K562 (cell line): ENCODE data around the gene RBMXL3. TPM values are rescaled to one million over a fixed set of nuclear protein-coding genes. Genes with fewer than 3 reads are reported as not detected.

Source experiments
- ATAC-seq: fragments of 200-7000 bp; cut with Tn5 transposase; 3 replicates; pipeline ENCODE4 v1.9.1; 2020; ENCODE audit warnings: moderate library complexity
- BruUV-seq: library from RNA; stranded (reverse); fragments of 400-500 nt; replicated peaks from 2 replicates; lab custom pipeline; 2021; lab: Mats Ljungman, UMichigan
- CTCF ChIA-PET: fragments of 300-600 bp; formaldehyde crosslinking; extraction: SDS; loops from one replicate; lab custom pipeline; 2021; ENCODE audit warnings: low intra/inter-chr PET ratio; lab: Yijun Ruan, JAX
- POLR2A ChIA-PET: fragments of 300-600, 350-650 bp; sonication (Branson Sonifier 250); formaldehyde crosslinking; extraction: SDS; loops from one replicate; lab custom pipeline; 2021; ENCODE audit warnings: antibody characterized with exemption, inconsistent platforms; lab: Yijun Ruan, JAX
- DNase-seq, 4 experiments: peaks; one replicate each; pipeline versions ENCODE4 v3.0.0 to v3.0.0-alpha.2; 2011 to 2018; ENCODE audit warnings: low spot score in 3 of 4, mixed read lengths in 3 of 4; ENCODE audit errors: extremely low read depth in 1 of 4
- FAIRE-seq: peaks from 2 replicates; lab custom pipeline; 2011; peaks lifted over from hg19 to GRCh38; lab: Jason Lieb, UNC
- H2AFZ ChIP-seq: 2 replicates; pipeline ENCODE4 v1.6.0; 2011; ENCODE audit warnings: low read depth, low read length, control low read depth, inconsistent platforms
- H3K27ac ChIP-seq: fragments of 200-600 bp; 3 replicates; pipeline ENCODE4 v1.8.0; 2011; ENCODE audit warnings: low read depth, mild to moderate bottlenecking, control low read depth, inconsistent platforms, low read length, moderate library complexity, mixed read lengths; ENCODE audit errors: extremely low read depth
- H3K27me3 ChIP-seq, 2 experiments: fragments of 300-600 bp in 1 of 2; 2 replicates in 1 of 2; 3 replicates in 1 of 2; pipeline versions ENCODE4 v1.6.0 to v1.8.0; 2011; ENCODE audit warnings: inconsistent platforms in 2 of 2, low read length in 2 of 2, mild to moderate bottlenecking in 1 of 2, mixed read lengths in 1 of 2, moderate library complexity in 1 of 2; ENCODE audit not compliant: control insufficient read depth in 2 of 2, insufficient read depth in 2 of 2
- H3K36me3 ChIP-seq: fragments of 300-600 bp; 3 replicates; pipeline ENCODE4 v1.8.0; 2011; ENCODE audit warnings: mild to moderate bottlenecking, low read length, inconsistent platforms; ENCODE audit not compliant: control insufficient read depth, insufficient read depth
- H3K4me1 ChIP-seq, 2 experiments: fragments of 200-600 bp in 1 of 2; replicated peaks in 1 of 2; 2 replicates in 1 of 2; 3 replicates in 1 of 2; pipeline versions ENCODE4 v1.5.1 to v1.8.0; 2011; ENCODE audit warnings: inconsistent platforms in 2 of 2, low read length in 2 of 2, mild to moderate bottlenecking in 1 of 2, mixed read lengths in 1 of 2, moderate library complexity in 1 of 2; ENCODE audit not compliant: control insufficient read depth in 2 of 2, insufficient read depth in 2 of 2
- H3K4me2 ChIP-seq: 2 replicates; pipeline ENCODE4 v1.6.1; 2011; ENCODE audit warnings: low read length, control low read depth, inconsistent platforms, mixed read lengths; ENCODE audit not compliant: insufficient read depth
- H3K4me3 ChIP-seq: fragments of 200-600 bp; sonication (generic), shearing (Covaris generic); 2 replicates; pipeline ENCODE4 v1.5.1; 2016; ENCODE audit warnings: control low read depth, inconsistent platforms
- H3K79me2 ChIP-seq: fragments of 200-600 bp; 3 replicates; pipeline ENCODE4 v1.8.0; 2011; ENCODE audit warnings: low read length, inconsistent platforms; ENCODE audit not compliant: control insufficient read depth, insufficient read depth
- H3K9ac ChIP-seq, 2 experiments: 2 replicates each; pipeline versions ENCODE4 v1.6.0 to v1.6.1; 2011; ENCODE audit warnings: low read depth in 2 of 2, low read length in 2 of 2, control low read depth in 1 of 2, inconsistent platforms in 1 of 2, mild to moderate bottlenecking in 1 of 2, mixed read lengths in 1 of 2; ENCODE audit not compliant: insufficient read depth in 1 of 2
- H3K9me1 ChIP-seq: one replicate; pipeline ENCODE4 v1.6.0; 2011; ENCODE audit warnings: inconsistent platforms, mild to moderate bottlenecking, low read length, moderate library complexity; ENCODE audit not compliant: control insufficient read depth, insufficient read depth
- H3K9me3 ChIP-seq: replicated peaks from 2 replicates; pipeline ENCODE4 v1.5.1; 2011; ENCODE audit warnings: low read depth, low read length, inconsistent platforms; ENCODE audit not compliant: control insufficient read depth, insufficient read depth
- H4K20me1 ChIP-seq: replicated peaks from 2 replicates; pipeline ENCODE4 v1.6.1; 2011; ENCODE audit warnings: low read length, inconsistent platforms, mixed read lengths; ENCODE audit not compliant: control insufficient read depth, insufficient read depth
- ATF3 ChIP-seq, 2 experiments: fragments of 450-650 bp in 1 of 2; sonication (generic) in 1 of 2; formaldehyde crosslinking in 1 of 2; IDR thresholded peaks in 1 of 2; conservative IDR thresholded peaks in 1 of 2; 2 replicates each; pipeline versions ENCODE4 v1.6.1 to v1.8.1; 2016 to 2023; ENCODE audit warnings: mild to moderate bottlenecking in 2 of 2, moderate library complexity in 2 of 2, inconsistent platforms in 1 of 2, missing genetic modification reagents in 1 of 2
- CHD4 ChIP-seq: fragments of 200-600 bp; sonication (generic); IDR thresholded peaks from 3 replicates; pipeline ENCODE4 v1.6.1; 2012; ENCODE audit warnings: low read depth, mild to moderate bottlenecking, mixed read lengths, low read length, inconsistent platforms; ENCODE audit not compliant: insufficient read depth, insufficient replicate concordance, poor library complexity, severe bottlenecking
- NONO ChIP-seq, 2 experiments: fragments of 200-400 bp in 1 of 2; fragments of 450-650 bp in 1 of 2; formaldehyde crosslinking in 1 of 2; IDR thresholded peaks; 2 replicates each; pipeline ENCODE4 v1.6.1; 2017; ENCODE audit warnings: low read depth in 2 of 2, mild to moderate bottlenecking in 2 of 2, moderate library complexity in 2 of 2, low read length in 1 of 2
- SMC3 ChIP-seq: conservative IDR thresholded peaks from 2 replicates; pipeline ENCODE4 v1.6.1; 2011; ENCODE audit warnings: low read depth, low read length, improper control_type of control experiment; ENCODE audit not compliant: insufficient read depth
- ZBTB17 ChIP-seq: fragments of 450-650 bp; formaldehyde crosslinking; IDR thresholded peaks from 2 replicates; pipeline ENCODE4 v1.4.0; 2020; ENCODE audit warnings: mild to moderate bottlenecking
- ZNF184 ChIP-seq: sonication (generic); formaldehyde crosslinking; IDR thresholded peaks from 2 replicates; pipeline ENCODE4 v1.5.0; 2020; ENCODE audit warnings: missing genetic modification reagents
- ZNF408 ChIP-seq: fragments of 250-450 bp; sonication (Bioruptor Pico); IDR thresholded peaks from 2 replicates; pipeline ENCODE4 v1.4.0; 2020; ENCODE audit warnings: low read depth, mild to moderate bottlenecking, moderate library complexity
- ZNF586 ChIP-seq: fragments of 450-650 bp; formaldehyde crosslinking; conservative IDR thresholded peaks from 2 replicates; pipeline ENCODE4 v1.4.0; 2020; ENCODE audit warnings: mild to moderate bottlenecking, moderate library complexity
- ZNF75A ChIP-seq: fragments of 450-650 bp; formaldehyde crosslinking; IDR thresholded peaks from 2 replicates; pipeline ENCODE4 v1.4.0; 2020; ENCODE audit warnings: mild to moderate bottlenecking
- ZNF778 ChIP-seq: fragments of 450-650 bp; formaldehyde crosslinking; IDR thresholded peaks from 2 replicates; pipeline ENCODE4 v1.4.0; 2020; ENCODE audit warnings: mild to moderate bottlenecking, moderate library complexity
- WGBS: fragments of 100-300 bp; shearing (Covaris generic); methylation state at CpG from one replicate; pipeline ENCODE4 v1.1.6; 2016; ENCODE audit warnings: low coverage, mixed read lengths; ENCODE audit not compliant: insufficient coverage; ENCODE audit errors: missing lambda C conversion rate; 5-methylcytosine and 5-hydroxymethylcytosine counted together
- in situ Hi-C: fragments of 300-500 bp; cut with MboI; formaldehyde crosslinking; loops from 4 replicates; pipeline ENCODE4 v1.15.0; 2018; ENCODE audit warnings: inconsistent platforms, mixed read lengths
- intact Hi-C: fragments of 100-400 bp; cut with micrococcal nuclease; formaldehyde crosslinking; loops from 2 replicates; pipeline ENCODE4 v1.14.2; 2022
- polyA plus RNA-seq, 8 experiments: library from polyadenylated mRNA; depleted of rRNA in 4 of 8; stranded (reverse) in 5 of 8; unstranded in 3 of 8; fragments of >200 nt; fragmentation: Nextera tagmentation in 2 of 8; fragmentation: Illumina TruSeq in 1 of 8; extraction: Ambion mirVana in 2 of 8; extraction: Trizol in 1 of 8; gene quantifications; 2 replicates each; pipeline versions ENCODE4 v1.2.1 to v1.2.3, GENCODE V29; 2011 to 2014; ENCODE audit warnings: inconsistent platforms in 1 of 8, missing spikeins in 1 of 8
- total RNA-seq, 7 experiments: library from RNA; depleted of rRNA in 6 of 7; stranded (reverse); fragments of >200 nt in 6 of 7; fragmentation: Illumina TruSeq in 2 of 7; extraction: Trizol in 2 of 7; gene quantifications; 2 replicates each; pipeline versions ENCODE4 v1.2.1 to v1.2.3, GENCODE V29; 2011 to 2021; ENCODE audit warnings: low replicate concordance in 1 of 7

The RBMXL3 gene
- total and polyA plus RNA-seq, 9 of the 15 experiments (the other 6 are each of a cell fraction or from before 2014, with no cell fraction given), result 0.03 to 0.31 (median 0.04) TPM; not detected in 6

GRCh38 chrX:115191490-115192243 is 2.5 kb downstream of the RBMXL3 start:
- no peak overlapping the region for H3K4me3 ChIP-seq
- no peaks in the 10 kb centered on the region for H3K27me3 ChIP-seq
- intact Hi-C loops, result no loop called here
- no peaks in the 10 kb centered on the region for H3K79me2 ChIP-seq
- ChIA-PET CTCF (no interaction called here), POLR2A (no interaction called here)
- no peak for FAIRE-seq
- 37% methylated on average over 35 of the region's 64 CpGs for WGBS
- no peaks in the 10 kb centered on the region for H3K4me1 ChIP-seq
- H3K27ac ChIP-seq, result no peak overlapping the region
- no peak for ATAC-seq
- no peaks in the 10 kb centered on the region for H3K9me1 ChIP-seq
- no peak for TF ChIP-seq ZNF778 (CRISPR knock-in tag)
- no peaks in the 10 kb centered on the region for H4K20me1 ChIP-seq
- no TSS peak for BruUV-seq
- no peak for DNase-seq
- no peaks in the 10 kb centered on the region for H3K9me3 ChIP-seq
- no peaks in the 10 kb centered on the region for H3K36me3 ChIP-seq
- H2AFZ ChIP-seq, result no peak overlapping the region
- in situ Hi-C loops, result no loop called here
- no peak overlapping the region for H3K4me2 ChIP-seq
- H3K9ac ChIP-seq, result no peak overlapping the region

- DNase-seq (no peak), FAIRE-seq (no peak), ATAC-seq (no peak)
- Histone ChIP-seq H4K20me1 (no peaks in the 10 kb centered on the region), H3K4me1 (no peaks in the 10 kb centered on the region), H3K79me2 (no peaks in the 10 kb centered on the region), H3K9me1 (no peaks in the 10 kb centered on the region), H3K9me3 (no peaks in the 10 kb centered on the region), H2AFZ (no peak overlapping the region), H3K27me3 (no peaks in the 10 kb centered on the region), H3K36me3 (no peaks in the 10 kb centered on the region), H3K4me2 (no peak overlapping the region), H3K27ac (no peak overlapping the region), H3K4me3 (no peak overlapping the region), H3K9ac (no peak overlapping the region)
- intact Hi-C loops (no loop called here), in situ Hi-C loops (no loop called here)
- ChIA-PET POLR2A (no interaction called here), CTCF (no interaction called here)
- WGBS, result 27% methylated on average over 19 of the region's 35 CpGs
- no TSS peak for BruUV-seq
- no peak for TF ChIP-seq ZNF408 (CRISPR knock-in tag)
- no peak for TF ChIP-seq CHD4
- no peak for TF ChIP-seq NONO (IDR thresholded peaks at IDR 0.05; ENCODE audit: low read depth in 2 of 2, low read length in 1 of 2)
- no peak for TF ChIP-seq SMC3
- no peak for TF ChIP-seq ZBTB17
- TF ChIP-seq ZNF586 (CRISPR knock-in tag), result no peak
- TF ChIP-seq ATF3 (IDR thresholded peaks at IDR 0.05), result no peak
- TF ChIP-seq ATF3 (CRISPR knock-in tag; conservative IDR thresholded peaks at IDR 0.05), result no peak
- no peak for TF ChIP-seq ZNF75A (CRISPR knock-in tag)
- TF ChIP-seq ZNF184 (CRISPR knock-in tag), result no peak
Observed at GRCh38 chrX:115192244-115192700, 3.1 kb downstream of the RBMXL3 start.
